ENCODE measurements around the gene ADGRG2. TPM values are rescaled to one million over a fixed set of nuclear protein-coding genes. Genes with fewer than 3 reads are reported as not detected.

The ADGRG2 gene
- total RNA-seq, 2 donors from 2014 or later, result 1.9 to 3.7 TPM

DNA sequence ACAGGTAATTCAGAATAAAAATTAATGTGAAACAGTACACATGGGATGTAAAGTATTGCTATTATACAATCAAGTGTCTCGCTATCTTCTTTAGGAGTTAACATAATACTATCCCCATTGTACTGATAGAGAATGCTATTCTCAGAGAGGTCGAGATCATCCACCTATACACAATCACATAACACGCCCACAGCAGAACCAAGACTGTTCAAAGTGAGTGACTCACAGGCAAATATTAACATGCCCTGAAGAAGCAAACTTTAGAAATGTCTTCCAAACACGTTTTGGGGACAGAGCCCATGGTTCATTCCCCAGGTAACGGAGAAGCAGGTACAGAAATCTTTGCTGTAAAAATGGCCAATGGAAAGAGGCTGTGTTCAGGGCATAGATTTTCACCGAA, 88.2 kb downstream of the ADGRG2 start:
- H3K9me3 ChIP-seq, result no peaks in the 10 kb centered on the region
- H3K36me3 ChIP-seq, result no peaks in the 10 kb centered on the region
- no peak overlapping the region for H3K27ac ChIP-seq
- no peak for TF ChIP-seq CTCF (IDR thresholded peaks at IDR 0.05)
- no peaks in the 10 kb centered on the region for H3K4me1 ChIP-seq (ENCODE audit: control insufficient read depth in 1 of 2, low read depth in 2 of 2)
- DNase-seq (ENCODE audit: low spot score), result no peak
- ATAC-seq (ENCODE audit: insufficient number of reproducible peaks, low FRiP score, low read depth), result no peak
- H3K27me3 ChIP-seq (replicated peaks; ENCODE audit: insufficient read depth), result no peaks in the 10 kb centered on the region
- H3K4me3 ChIP-seq, result no peak overlapping the region

DNA sequence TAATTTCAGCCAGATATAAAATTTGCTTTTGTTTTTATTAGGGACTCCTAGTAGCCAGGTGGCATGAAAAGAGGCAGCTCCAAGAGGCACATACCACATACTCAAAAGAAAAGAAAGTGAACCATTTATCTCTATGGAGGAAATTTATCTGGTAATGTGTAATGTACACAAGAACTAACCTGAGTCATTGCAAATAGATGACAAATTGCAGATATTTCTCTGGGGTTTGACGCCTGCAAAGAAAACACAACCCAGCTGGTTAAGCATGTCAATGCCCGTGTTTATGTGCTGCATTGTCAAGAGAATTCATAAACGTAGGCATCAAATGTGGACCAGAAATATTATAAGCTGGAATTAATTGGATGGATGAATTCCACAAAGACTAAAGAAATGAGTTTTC, 91.5 kb downstream of the ADGRG2 start:
- H3K4me1 ChIP-seq (ENCODE audit: control insufficient read depth in 1 of 2, low read depth in 2 of 2), result no peaks in the 10 kb centered on the region
- no peaks in the 10 kb centered on the region for H3K9me3 ChIP-seq
- H3K27ac ChIP-seq, result no peak overlapping the region
- no peaks in the 10 kb centered on the region for H3K27me3 ChIP-seq (replicated peaks; ENCODE audit: insufficient read depth)
- no peaks in the 10 kb centered on the region for H3K36me3 ChIP-seq
- no peak for TF ChIP-seq CTCF (IDR thresholded peaks at IDR 0.05)
- no peak overlapping the region for H3K4me3 ChIP-seq
- DNase-seq (ENCODE audit: low spot score) (no peak), ATAC-seq (ENCODE audit: insufficient number of reproducible peaks, low FRiP score, low read depth) (no peak)

DNA sequence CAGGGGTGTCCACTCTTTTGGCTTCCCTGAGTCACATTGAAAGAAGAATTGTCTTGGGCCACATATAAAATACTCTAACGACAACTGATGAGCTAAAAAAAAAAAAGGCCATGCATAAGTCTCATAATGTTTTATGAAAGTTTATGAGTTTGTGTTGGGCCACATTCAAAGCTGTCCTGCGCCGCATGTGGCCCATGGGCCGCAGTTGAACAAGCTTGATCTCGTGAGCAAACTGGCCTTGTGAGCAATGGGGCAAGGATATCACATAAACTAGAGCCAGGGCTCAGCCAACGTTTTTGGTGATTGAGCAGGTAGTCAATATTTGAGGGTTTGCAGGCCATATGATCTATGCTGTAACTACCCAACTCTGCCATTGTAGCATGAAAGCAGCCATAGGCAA, 93.7 kb downstream of the ADGRG2 start:
- no peak for TF ChIP-seq CTCF (IDR thresholded peaks at IDR 0.05)
- H3K4me1 ChIP-seq (ENCODE audit: control insufficient read depth in 1 of 2, low read depth in 2 of 2), result no peaks in the 10 kb centered on the region
- no peak overlapping the region for H3K4me3 ChIP-seq
- H3K9me3 ChIP-seq, result no peaks in the 10 kb centered on the region
- H3K27me3 ChIP-seq (replicated peaks; ENCODE audit: insufficient read depth), result no peaks in the 10 kb centered on the region
- H3K36me3 ChIP-seq, result no peaks in the 10 kb centered on the region
- DNase-seq (ENCODE audit: low spot score) (no peak), ATAC-seq (ENCODE audit: insufficient number of reproducible peaks, low FRiP score, low read depth) (no peak)
- H3K27ac ChIP-seq, result no peak overlapping the region

DNA sequence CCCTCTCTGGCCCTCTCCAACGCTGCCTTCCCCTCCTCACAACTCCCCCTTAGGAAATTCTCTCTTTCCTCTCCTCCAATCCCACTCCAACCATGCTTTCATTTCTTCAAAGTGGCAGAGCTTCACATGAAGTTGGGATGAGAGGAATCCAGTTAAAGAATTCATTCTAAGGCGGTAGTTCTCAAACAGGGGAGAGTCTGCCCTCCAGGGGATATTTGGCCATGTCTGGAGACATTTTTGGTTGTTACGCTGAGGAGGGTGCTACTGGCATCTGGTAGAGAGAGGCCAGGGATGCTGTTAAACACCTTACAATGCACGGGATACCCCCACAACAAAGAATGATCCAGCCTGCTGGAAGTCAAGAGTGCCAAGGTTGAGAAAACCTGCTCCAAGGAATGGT, 97.9 kb downstream of the ADGRG2 start:
- Histone ChIP-seq H3K27me3 (replicated peaks; ENCODE audit: insufficient read depth) (no peaks in the 10 kb centered on the region), H3K4me3 (no peak overlapping the region), H3K27ac (no peak overlapping the region), H3K9me3 (no peaks in the 10 kb centered on the region), H3K36me3 (no peaks in the 10 kb centered on the region), H3K4me1 (ENCODE audit: control insufficient read depth in 1 of 2, low read depth in 2 of 2) (no peaks in the 10 kb centered on the region)
- DNase-seq (ENCODE audit: low spot score), result no peak
- no peak for ATAC-seq (ENCODE audit: insufficient number of reproducible peaks, low FRiP score, low read depth)
- TF ChIP-seq CTCF (IDR thresholded peaks at IDR 0.05), result no peak

GRCh38 chrX:19019996-19020395, 102.3 kb downstream of the ADGRG2 start:
- Histone ChIP-seq H3K36me3 (no peaks in the 10 kb centered on the region), H3K4me1 (ENCODE audit: control insufficient read depth in 1 of 2, low read depth in 2 of 2) (no peaks in the 10 kb centered on the region), H3K4me3 (no peak overlapping the region), H3K27me3 (replicated peaks; ENCODE audit: insufficient read depth) (no peaks in the 10 kb centered on the region), H3K9me3 (no peaks in the 10 kb centered on the region), H3K27ac (no peak overlapping the region)
- DNase-seq (ENCODE audit: low spot score) (no peak), ATAC-seq (ENCODE audit: insufficient number of reproducible peaks, low FRiP score, low read depth) (no peak)
- TF ChIP-seq CTCF (IDR thresholded peaks at IDR 0.05), result no peak
